ENCODE data around the gene BMPR1A. TPM values are rescaled to one million over a fixed set of nuclear protein-coding genes. Genes with fewer than 3 reads are reported as not detected.

Gene BMPR1A
- total RNA-seq, 2 experiments from 2014 or later = 10.8 to 13.6 TPM

- CTCF ChIA-PET = no interaction called here
- no peak for DNase-seq
- intact Hi-C loops (cut with micrococcal nuclease) = no loop called here
- Mint-ChIP-seq H3K36me3 (peaks cover 2% of the 10 kb centered on the region), H3K4me1 (ENCODE audit: low read depth) (peaks cover 14% of the 10 kb centered on the region), H3K27me3 (no peaks in the 10 kb centered on the region), H3K27ac (no peak overlapping the region), H3K9me3 (no peaks in the 10 kb centered on the region), H3K4me3 (no peak overlapping the region)
- POLR2A ChIA-PET = interaction anchor here (0.8 kb wide), 1 partner anchor 84 kb away, joined by 3 read pairs; no protein-coding TSS in a partner anchor
These were observed 41.6 kb downstream of the BMPR1A start for GRCh38 chr10:86798025-86798424.

- Mint-ChIP-seq H3K4me1 (ENCODE audit: low read depth) (peaks cover 14% of the 10 kb centered on the region), H3K9me3 (no peaks in the 10 kb centered on the region), H3K4me3 (no peak overlapping the region), H3K27ac (no peak overlapping the region), H3K27me3 (no peaks in the 10 kb centered on the region), H3K36me3 (peaks cover 2% of the 10 kb centered on the region)
- intact Hi-C loops (cut with micrococcal nuclease) = no loop called here
- no peak for DNase-seq
- CTCF ChIA-PET = interaction anchor here (0.7 kb wide), 1 partner anchor 90 kb away, joined by 3 read pairs; no protein-coding TSS in a partner anchor
- POLR2A ChIA-PET = interaction anchor here (0.8 kb wide), 1 partner anchor 85 kb away, joined by 3 read pairs; no protein-coding TSS in a partner anchor
These were observed 42.2 kb downstream of the BMPR1A start for GRCh38 chr10:86798611-86799010.

DNA sequence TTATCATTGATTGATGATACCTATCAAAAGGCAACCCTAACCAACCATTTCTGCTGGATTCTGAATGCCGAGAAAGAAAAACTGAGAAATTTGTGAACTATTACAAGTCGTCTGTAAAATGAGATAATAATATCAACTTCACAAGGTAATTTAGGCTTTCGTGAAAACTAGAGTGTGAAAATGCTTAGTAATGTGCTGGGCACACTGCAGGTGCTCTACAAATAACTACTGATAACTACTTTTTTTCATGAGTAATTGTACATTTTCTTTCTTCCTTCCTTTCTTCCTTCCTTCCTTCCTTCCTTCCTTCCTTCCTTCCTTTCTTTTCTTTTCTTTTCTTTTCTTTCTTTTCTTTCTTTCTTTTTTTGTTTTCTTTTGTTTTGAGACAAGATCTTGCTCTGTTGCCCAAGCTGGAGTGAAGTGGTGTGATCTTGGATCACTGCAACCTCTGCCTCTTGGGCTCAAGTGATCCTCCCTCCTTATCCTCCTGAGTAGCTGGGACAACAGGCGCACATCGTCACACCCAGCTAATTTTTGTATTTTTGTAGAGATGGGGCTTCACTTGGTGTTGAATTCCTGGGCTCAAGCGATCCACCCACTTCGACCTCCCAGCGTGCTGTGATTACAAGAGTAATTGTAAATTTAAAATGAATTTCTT is 42.9 kb downstream of the BMPR1A start:
- CTCF ChIA-PET = interaction anchor here (0.7 kb wide), 2 partner anchors 89 to 105 kb away, joined by 3 read pairs; no protein-coding TSS in a partner anchor
- peaks cover 2% of the 10 kb centered on the region for H3K36me3 Mint-ChIP-seq
- peaks cover 14% of the 10 kb centered on the region for H3K4me1 Mint-ChIP-seq (ENCODE audit: low read depth)
- POLR2A ChIA-PET = interaction anchor here (0.7 kb wide), 1 partner anchor 1006 kb away, joined by 3 read pairs; no protein-coding TSS in a partner anchor
- DNase-seq = no peak
- no peaks in the 10 kb centered on the region for H3K9me3 Mint-ChIP-seq
- intact Hi-C loops (cut with micrococcal nuclease) = no loop called here
- H3K27me3 Mint-ChIP-seq = no peaks in the 10 kb centered on the region
- no peak overlapping the region for H3K27ac Mint-ChIP-seq
- no peak overlapping the region for H3K4me3 Mint-ChIP-seq

DNA sequence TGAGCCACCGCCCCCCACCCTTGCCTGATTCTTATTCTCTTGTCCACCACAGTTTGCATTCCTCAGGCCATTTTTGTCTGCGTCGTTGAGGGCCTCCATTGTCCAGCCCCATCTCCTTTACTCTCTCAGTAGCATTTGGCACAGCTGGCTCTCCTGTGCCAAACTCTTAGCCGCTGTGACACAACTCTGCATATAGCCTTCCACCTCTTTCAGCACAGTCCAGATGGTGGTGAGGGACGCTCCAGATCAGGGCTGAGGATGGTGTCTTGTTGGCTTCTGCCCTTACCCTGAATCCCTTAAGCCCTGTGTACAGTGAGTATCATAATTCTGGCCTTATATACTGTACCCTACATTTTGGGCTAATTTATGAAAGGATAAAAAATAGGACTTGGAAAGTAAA is 45.6 kb downstream of the BMPR1A start:
- no peak overlapping the region for H3K27ac Mint-ChIP-seq
- no peak overlapping the region for H3K4me3 Mint-ChIP-seq
- H3K9me3 Mint-ChIP-seq = no peaks in the 10 kb centered on the region
- H3K27me3 Mint-ChIP-seq = no peaks in the 10 kb centered on the region
- no peak for DNase-seq
- POLR2A ChIA-PET = no interaction called here
- H3K4me1 Mint-ChIP-seq (ENCODE audit: low read depth) = peaks cover 14% of the 10 kb centered on the region
- CTCF ChIA-PET = no interaction called here
- intact Hi-C loops (cut with micrococcal nuclease) = no loop called here
- peaks cover 2% of the 10 kb centered on the region for H3K36me3 Mint-ChIP-seq

- no peak for DNase-seq
These were observed 46.2 kb downstream of the BMPR1A start for GRCh38 chr10:86802473-86803108.

GRCh38 chr10:86803156-86803555 is 46.7 kb downstream of the BMPR1A start:
- no peak overlapping the region for H3K4me3 Mint-ChIP-seq
- POLR2A ChIA-PET = no interaction called here
- H3K27me3 Mint-ChIP-seq = no peaks in the 10 kb centered on the region
- DNase-seq = no peak
- intact Hi-C loops (cut with micrococcal nuclease) = no loop called here
- CTCF ChIA-PET = interaction anchor here (0.7 kb wide), 1 partner anchor 264 kb away, joined by 3 read pairs; no protein-coding TSS in a partner anchor
- peaks cover 2% of the 10 kb centered on the region for H3K36me3 Mint-ChIP-seq
- no peak overlapping the region for H3K27ac Mint-ChIP-seq
- H3K9me3 Mint-ChIP-seq = no peaks in the 10 kb centered on the region
- H3K4me1 Mint-ChIP-seq (ENCODE audit: low read depth) = peaks cover 11% of the 10 kb centered on the region

More at GRCh38 chr10:86802473-86803108, 46.2 kb downstream of the BMPR1A start:
- ChIA-PET CTCF (interaction anchor here (0.7 kb wide), 1 partner anchor 265 kb away, joined by 3 read pairs; no protein-coding TSS in a partner anchor), POLR2A (no interaction called here)
- Mint-ChIP-seq H3K9me3 (no peaks in the 10 kb centered on the region), H3K4me3 (no peak overlapping the region), H3K4me1 (ENCODE audit: low read depth) (peaks cover 12% of the 10 kb centered on the region), H3K27ac (no peak overlapping the region), H3K27me3 (no peaks in the 10 kb centered on the region), H3K36me3 (peaks cover 2% of the 10 kb centered on the region)
- intact Hi-C loops (cut with micrococcal nuclease) = no loop called here

GRCh38 chr10:86804805-86805204 is 48.4 kb downstream of the BMPR1A start:
- no peak overlapping the region for H3K27ac Mint-ChIP-seq
- intact Hi-C loops (cut with micrococcal nuclease) = no loop called here
- H3K4me1 Mint-ChIP-seq (ENCODE audit: low read depth) = no peaks in the 10 kb centered on the region
- POLR2A ChIA-PET = no interaction called here
- no peak overlapping the region for H3K4me3 Mint-ChIP-seq
- H3K9me3 Mint-ChIP-seq = no peaks in the 10 kb centered on the region
- H3K36me3 Mint-ChIP-seq = peaks cover 2% of the 10 kb centered on the region
- CTCF ChIA-PET = no interaction called here
- no peaks in the 10 kb centered on the region for H3K27me3 Mint-ChIP-seq
- no peak for DNase-seq

DNA sequence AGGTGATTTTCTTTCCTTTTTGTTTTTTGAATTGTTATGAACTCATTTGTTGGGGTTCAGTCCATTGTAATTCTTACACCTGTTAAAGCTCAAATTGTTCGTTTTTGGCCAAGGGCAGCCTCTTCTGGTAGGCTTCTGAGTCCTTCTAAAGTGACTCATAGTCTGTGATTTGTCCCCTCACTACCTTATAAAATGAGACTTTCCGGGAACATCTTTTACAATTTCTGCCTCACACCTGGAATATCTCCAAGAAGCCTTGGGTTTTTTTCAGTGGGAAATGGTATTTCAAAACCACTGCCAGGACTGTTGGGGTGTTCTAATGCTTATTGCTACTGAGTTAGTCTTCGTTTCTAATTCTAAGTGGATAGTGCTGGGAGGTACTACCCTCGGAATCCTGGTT is 56.7 kb downstream of the BMPR1A start:
- Mint-ChIP-seq H3K27ac (no peak overlapping the region), H3K27me3 (no peaks in the 10 kb centered on the region), H3K4me3 (no peak overlapping the region), H3K4me1 (ENCODE audit: low read depth) (no peaks in the 10 kb centered on the region), H3K9me3 (no peaks in the 10 kb centered on the region), H3K36me3 (no peaks in the 10 kb centered on the region)
- intact Hi-C loops (cut with micrococcal nuclease) = no loop called here
- POLR2A ChIA-PET = no interaction called here
- no peak for DNase-seq
- CTCF ChIA-PET = no interaction called here

DNA sequence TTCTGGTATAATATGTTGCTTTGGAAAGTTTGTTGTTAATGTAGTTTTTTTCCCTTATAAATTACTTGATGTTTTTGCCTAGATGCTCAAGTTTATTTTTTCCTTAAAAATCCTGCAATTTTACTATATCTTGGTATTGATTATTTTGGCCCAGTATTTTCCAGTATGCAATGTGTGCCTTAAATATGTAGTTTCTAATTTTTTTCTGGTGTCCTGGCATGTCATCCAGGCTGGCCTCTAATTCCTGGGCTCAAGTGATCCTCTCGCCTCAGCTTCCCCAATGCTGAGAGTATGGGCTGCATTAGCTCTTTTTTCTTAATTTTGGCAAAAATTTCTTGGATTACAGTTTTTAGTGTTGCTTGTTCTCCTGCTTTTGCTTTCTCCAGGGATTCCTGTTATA is 57.6 kb downstream of the BMPR1A start:
- H3K36me3 Mint-ChIP-seq = no peaks in the 10 kb centered on the region
- ChIA-PET CTCF (no interaction called here), POLR2A (no interaction called here)

DNA sequence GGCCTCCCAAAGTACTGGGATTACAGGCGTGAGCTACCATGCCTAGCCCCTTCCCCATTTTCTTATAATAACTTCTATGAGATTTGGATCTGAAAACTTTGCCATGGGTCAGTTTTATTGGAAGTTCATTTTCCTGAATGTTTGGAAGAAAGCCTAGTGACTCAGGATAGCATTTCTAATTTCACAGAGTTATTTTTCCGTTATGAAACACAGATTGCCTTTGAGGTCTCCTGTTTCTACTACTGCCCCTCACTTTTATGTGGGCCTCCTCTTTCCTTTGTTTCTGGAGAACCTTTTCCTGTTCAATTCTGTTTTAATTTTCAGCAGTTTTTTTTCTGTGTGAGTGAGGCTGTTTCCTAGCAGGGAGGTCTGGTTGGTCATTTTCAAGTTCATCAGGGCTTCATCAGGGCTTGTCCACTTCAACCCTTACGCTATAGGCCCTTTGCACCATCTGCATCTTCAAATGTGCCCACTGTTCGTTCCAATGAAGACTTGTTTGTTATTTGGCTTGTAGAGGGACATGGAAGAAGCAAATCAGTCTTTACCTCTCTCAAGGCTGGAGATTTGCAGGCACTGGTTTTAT is 58.7 kb downstream of the BMPR1A start:
- no peaks in the 10 kb centered on the region for H3K9me3 Mint-ChIP-seq
- intact Hi-C loops (cut with micrococcal nuclease) = no loop called here
- ChIA-PET CTCF (no interaction called here), POLR2A (no interaction called here)
- no peak overlapping the region for H3K4me3 Mint-ChIP-seq
- H3K4me1 Mint-ChIP-seq (ENCODE audit: low read depth) = no peaks in the 10 kb centered on the region
- no peaks in the 10 kb centered on the region for H3K36me3 Mint-ChIP-seq
- no peaks in the 10 kb centered on the region for H3K27me3 Mint-ChIP-seq
- no peak overlapping the region for H3K27ac Mint-ChIP-seq
- DNase-seq = no peak

More for the DNA sequence above, 57.6 kb downstream of the BMPR1A start:
- H3K27ac Mint-ChIP-seq = no peak overlapping the region
- DNase-seq = no peak
- H3K4me1 Mint-ChIP-seq (ENCODE audit: low read depth) = no peaks in the 10 kb centered on the region
- intact Hi-C loops (cut with micrococcal nuclease) = no loop called here
- no peaks in the 10 kb centered on the region for H3K27me3 Mint-ChIP-seq
- H3K4me3 Mint-ChIP-seq = no peak overlapping the region
- no peaks in the 10 kb centered on the region for H3K9me3 Mint-ChIP-seq

DNA sequence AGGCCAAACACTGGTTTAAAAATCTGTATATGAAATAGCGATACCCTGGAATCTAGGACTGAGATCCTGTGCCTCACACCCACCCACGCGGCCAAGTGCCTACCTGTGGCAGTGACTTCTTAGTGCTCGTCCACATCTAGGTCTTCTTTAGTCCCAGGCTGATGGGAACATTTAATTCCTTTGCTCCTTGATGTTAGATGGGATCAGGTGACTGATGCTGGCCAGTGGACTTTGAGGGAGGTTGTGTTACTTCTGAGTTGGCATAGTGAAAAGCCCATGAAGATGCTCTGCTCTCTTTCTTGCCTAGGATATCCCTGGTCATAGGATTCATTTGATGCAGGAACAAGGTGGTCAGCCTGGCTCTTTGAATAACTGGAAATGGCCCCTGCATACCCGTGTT is 59.2 kb downstream of the BMPR1A start:
- intact Hi-C loops (cut with micrococcal nuclease) = no loop called here
- ChIA-PET CTCF (no interaction called here), POLR2A (no interaction called here)
- Mint-ChIP-seq H3K27ac (no peak overlapping the region), H3K4me1 (ENCODE audit: low read depth) (no peaks in the 10 kb centered on the region), H3K4me3 (no peak overlapping the region), H3K9me3 (no peaks in the 10 kb centered on the region), H3K27me3 (no peaks in the 10 kb centered on the region), H3K36me3 (no peaks in the 10 kb centered on the region)
- no peak for DNase-seq

- ChIA-PET POLR2A (no interaction called here), CTCF (no interaction called here)
- H3K27ac Mint-ChIP-seq = no peak overlapping the region
- intact Hi-C loops (cut with micrococcal nuclease) = no loop called here
- H3K36me3 Mint-ChIP-seq = no peaks in the 10 kb centered on the region
- H3K27me3 Mint-ChIP-seq = no peaks in the 10 kb centered on the region
- H3K4me3 Mint-ChIP-seq = no peak overlapping the region
- DNase-seq = no peak
- no peaks in the 10 kb centered on the region for H3K9me3 Mint-ChIP-seq
- no peaks in the 10 kb centered on the region for H3K4me1 Mint-ChIP-seq (ENCODE audit: low read depth)
These were observed 60.8 kb downstream of the BMPR1A start for GRCh38 chr10:86817246-86817645.
